Midbrain (tissue), 1 donor: ENCODE results near the gene PPP6C.
"Not testable (repeated sequence)": the region's sequence is repeated elsewhere in the genome, so short reads cannot be mapped to it uniquely, and the experiment has no call there.

Source experiments
- DNase-seq: peaks from one replicate; lab custom pipeline; 2025; lab: John Stamatoyannopoulos, UW

The PPP6C gene

GRCh38 chr9:125189361-125190289 is at the start of gene PPP6C:
Gene PPP6C (minus strand): TSS chr9:125189803. CDS start chr9:125189718, 85 bp downstream.
- DNase-seq, result peak; percentile 97

- no peak for DNase-seq
Observed at GRCh38 chr9:125238915-125239446, 49.4 kb upstream of the PPP6C start.

- DNase-seq, result no peak
Observed at GRCh38 chr9:125238127-125238914, 48.7 kb upstream of the PPP6C start.

- DNase-seq, result not testable (repeated sequence)
Observed at GRCh38 chr9:125236520-125237159, 47.0 kb upstream of the PPP6C start.

GRCh38 chr9:125235804-125236519 is 46.4 kb upstream of the PPP6C start:
- no peak for DNase-seq

GRCh38 chr9:125234099-125234498 is 44.5 kb upstream of the PPP6C start:
- not testable (repeated sequence) for DNase-seq

- no peak for DNase-seq
Observed at GRCh38 chr9:125233678-125234077, 44.1 kb upstream of the PPP6C start.

GRCh38 chr9:125227761-125228160 is 38.2 kb upstream of the PPP6C start:
- peak; percentile 3 for DNase-seq

- not testable (repeated sequence) for DNase-seq
Observed at GRCh38 chr9:125224858-125225257, 35.3 kb upstream of the PPP6C start.

- DNase-seq, result no peak
Observed at GRCh38 chr9:125218621-125219020, 29.0 kb upstream of the PPP6C start.

- DNase-seq, result no peak
Observed at GRCh38 chr9:125214186-125214585, 24.6 kb upstream of the PPP6C start.

GRCh38 chr9:125204477-125204876 is 14.9 kb upstream of the PPP6C start:
- DNase-seq, result no peak

- DNase-seq, result no peak
Observed at GRCh38 chr9:125202846-125203618, 13.4 kb upstream of the PPP6C start.

GRCh38 chr9:125200216-125201047 is 10.8 kb upstream of the PPP6C start, which contains the start of gene RABEPK:
Gene RABEPK (plus strand): TSS chr9:125200542. CDS start chr9:125203014, 2,472 bp downstream.
- DNase-seq, result peak; percentile 95

GRCh38 chr9:125195591-125195990 is 6.0 kb upstream of the PPP6C start:
- not testable (repeated sequence) for DNase-seq

GRCh38 chr9:125194466-125194865 is 4.9 kb upstream of the PPP6C start:
- not testable (repeated sequence) for DNase-seq

GRCh38 chr9:125190361-125190801 is 778 bp upstream of the PPP6C start:
- no peak for DNase-seq

- DNase-seq, result no peak
Observed at GRCh38 chr9:125189011-125189360, 617 bp downstream of the PPP6C start.

- DNase-seq, result no peak
Observed at GRCh38 chr9:125183561-125183960, 6.0 kb downstream of the PPP6C start.
